T-cell (primary cell): ENCODE results near the gene PEAK3. TPM values are rescaled to one million over a fixed set of nuclear protein-coding genes. Genes with fewer than 3 reads are reported as not detected.
A peak's percentile ranks its signal among the peaks of the same experiment; 100 is the strongest.

Experiments
- ATAC-seq, 4 experiments: fragments of 200-7000 bp in 3 of 4; fragments of 150-1000 bp in 1 of 4; cut with Tn5 transposase; replicated peaks in 1 of 4; 1 replicate in 3 of 4; 2 replicates in 1 of 4; pipeline ENCODE4 v1.10.0; 2021; ENCODE audit warnings: moderate library complexity in 3 of 4, mild to moderate bottlenecking in 2 of 4, moderate number of reproducible peaks in 1 of 4
- CTCF ChIA-PET, 2 donors: fragments of 300-600 bp; sonication (Branson Sonifier 250); formaldehyde crosslinking; loops; one replicate each; lab custom pipeline; 2022; ENCODE audit warnings: antibody characterized with exemption in 2 of 2; lab: Charles Lee
- POLR2A ChIA-PET, 2 donors: fragments of 300-600 bp; sonication (Branson Sonifier 250); formaldehyde crosslinking; loops; one replicate each; lab custom pipeline; 2022; ENCODE audit warnings: antibody characterized with exemption in 2 of 2; lab: Charles Lee
- DNase-seq, 35 experiments: peaks; one replicate each; pipeline versions ENCODE4 v3.0.0 to v3.0.0-alpha.2; 2013 to 2023
- H3K27ac ChIP-seq: one replicate; pipeline ENCODE4 v1.5.1; 2013; ENCODE audit warnings: low read length
- H3K27me3 ChIP-seq, 2 experiments: replicated peaks in 1 of 2; 1 replicate in 1 of 2; 2 replicates in 1 of 2; pipeline versions ENCODE4 v1.6.1 to v1.7.0; 2013; ENCODE audit warnings: low read length in 1 of 2, mixed read lengths in 1 of 2; ENCODE audit not compliant: control insufficient read depth in 2 of 2, insufficient read depth in 2 of 2; ENCODE audit errors: extremely low read depth in 1 of 2
- H3K36me3 ChIP-seq, 2 donors: 1 replicate in 1 of 2; 2 replicates in 1 of 2; pipeline versions ENCODE4 v1.6.1 to v1.7.0; 2013; ENCODE audit warnings: low read length in 1 of 2; ENCODE audit not compliant: control insufficient read depth in 2 of 2, insufficient read depth in 1 of 2; ENCODE audit errors: extremely low read depth in 1 of 2
- H3K4me1 ChIP-seq, 2 experiments: 1 replicate in 1 of 2; 2 replicates in 1 of 2; pipeline versions ENCODE4 v1.6.1 to v1.7.0; 2013; ENCODE audit warnings: low read length in 2 of 2, mixed read lengths in 1 of 2; ENCODE audit not compliant: insufficient read depth in 2 of 2, control insufficient read depth in 1 of 2; ENCODE audit errors: extremely low read depth in 1 of 2
- H3K4me3 ChIP-seq, 2 donors: 1 replicate in 1 of 2; 2 replicates in 1 of 2; pipeline versions ENCODE4 v1.5.1 to v1.7.0; 2013; ENCODE audit warnings: mild to moderate bottlenecking in 2 of 2, low read length in 1 of 2, moderate library complexity in 1 of 2; ENCODE audit not compliant: control insufficient read depth in 1 of 2; ENCODE audit errors: extremely low read depth in 1 of 2
- H3K9me3 ChIP-seq: 2 replicates; pipeline ENCODE4 v1.7.0; 2013
- H3K27ac Mint-ChIP-seq, 2 donors: one replicate each; pipeline ENCODE4 v1.8.0; 2020 to 2021; ENCODE audit warnings: mild to moderate bottlenecking in 2 of 2, mixed read lengths in 2 of 2
- H3K27me3 Mint-ChIP-seq, 2 donors: one replicate each; pipeline ENCODE4 v1.8.0; 2021 to 2022; ENCODE audit warnings: mixed read lengths in 2 of 2
- H3K36me3 Mint-ChIP-seq: one replicate; pipeline ENCODE4 v1.8.0; 2021; ENCODE audit warnings: mixed read lengths
- H3K4me1 Mint-ChIP-seq, 3 donors: one replicate each; pipeline ENCODE4 v1.8.0; 2020 to 2022; ENCODE audit warnings: mixed read lengths in 3 of 3, mild to moderate bottlenecking in 1 of 3
- H3K4me3 Mint-ChIP-seq, 3 donors: one replicate each; pipeline ENCODE4 v1.8.0; 2020 to 2022; ENCODE audit warnings: mild to moderate bottlenecking in 3 of 3, mixed read lengths in 3 of 3, moderate library complexity in 3 of 3
- H3K9me3 Mint-ChIP-seq, 3 donors: one replicate each; pipeline ENCODE4 v1.8.0; 2020 to 2022; ENCODE audit warnings: mixed read lengths in 3 of 3
- WGBS: methylation state at CpG from one replicate; pipeline ENCODE4 v1.1.5; 2013; ENCODE audit warnings: missing lambda C conversion rate; ENCODE audit not compliant: insufficient coverage; 5-methylcytosine and 5-hydroxymethylcytosine counted together
- total RNA-seq, 35 experiments: library from RNA in 6 of 35; stranded (reverse) in 6 of 35; fragments of 120-200 nt in 1 of 35; gene quantifications; one replicate each; pipeline versions ENCODE4 v1.2.1 to v1.2.4 and lab custom pipeline; 2013 to 2026

PEAK3 gene
- total RNA-seq, 5 donors from 2014 or later (not counting 1 experiment from before 2014, with no cell fraction given): 0.22 to 0.49 (median 0.30) TPM; not detected in 2

DNA sequence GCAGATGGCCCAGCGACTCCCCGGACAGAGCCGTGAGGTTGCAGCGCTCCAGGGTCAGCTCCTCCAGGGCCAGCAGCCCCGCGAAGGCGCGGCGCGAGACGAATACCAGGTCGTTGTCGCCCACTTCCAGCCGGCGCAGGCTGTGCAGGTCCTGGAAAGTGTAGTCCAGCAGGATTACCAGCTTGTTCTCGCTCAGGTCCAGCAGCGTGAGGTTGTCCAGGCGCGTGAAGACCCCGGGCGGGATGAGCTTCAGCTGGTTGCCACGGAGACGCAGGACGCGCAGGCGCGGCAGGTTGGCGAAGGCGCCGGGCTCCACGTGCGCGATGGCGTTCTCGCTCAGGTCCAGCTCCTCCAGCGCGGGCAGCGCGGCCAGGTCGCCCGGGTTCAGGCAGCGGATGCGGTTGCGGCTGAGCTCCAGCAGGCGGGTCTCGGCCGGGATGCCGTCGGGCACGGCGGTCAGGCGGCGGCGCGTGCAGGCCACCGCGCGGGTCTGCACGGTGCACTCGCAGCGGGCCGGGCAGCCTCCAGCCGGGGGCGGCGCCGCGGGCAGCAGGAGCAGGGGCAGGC, 9.3 kb upstream of the PEAK3 start:
- Mint-ChIP-seq H3K27me3 (no peaks in the 10 kb centered on the region), H3K4me3 (peak overlapping the region; percentile 80 to 87 (median 85)), H3K4me1 (peaks cover 29 to 39% (median 30%) of the 10 kb centered on the region in 3 donors), H3K36me3 (peaks cover 8% of the 10 kb centered on the region), H3K9me3 (no peaks in the 10 kb centered on the region), H3K27ac (no peak overlapping the region)
- peak overlapping the region; percentile 71 to 77 for H3K4me3 ChIP-seq
- ChIA-PET CTCF (no interaction called here), POLR2A (no interaction called here)
- no peaks in the 10 kb centered on the region for H3K9me3 ChIP-seq
- WGBS: 69% methylated on average over 67 of the region's 67 CpGs
- no peak overlapping the region for H3K27ac ChIP-seq
- ATAC-seq (no peak), DNase-seq (no peak)
- peaks cover 0 to 6% of the 10 kb centered on the region in 2 experiments for H3K27me3 ChIP-seq
- H3K4me1 ChIP-seq: peaks cover 7 to 42% of the 10 kb centered on the region in 2 experiments
- no peaks in the 10 kb centered on the region for H3K36me3 ChIP-seq

DNA sequence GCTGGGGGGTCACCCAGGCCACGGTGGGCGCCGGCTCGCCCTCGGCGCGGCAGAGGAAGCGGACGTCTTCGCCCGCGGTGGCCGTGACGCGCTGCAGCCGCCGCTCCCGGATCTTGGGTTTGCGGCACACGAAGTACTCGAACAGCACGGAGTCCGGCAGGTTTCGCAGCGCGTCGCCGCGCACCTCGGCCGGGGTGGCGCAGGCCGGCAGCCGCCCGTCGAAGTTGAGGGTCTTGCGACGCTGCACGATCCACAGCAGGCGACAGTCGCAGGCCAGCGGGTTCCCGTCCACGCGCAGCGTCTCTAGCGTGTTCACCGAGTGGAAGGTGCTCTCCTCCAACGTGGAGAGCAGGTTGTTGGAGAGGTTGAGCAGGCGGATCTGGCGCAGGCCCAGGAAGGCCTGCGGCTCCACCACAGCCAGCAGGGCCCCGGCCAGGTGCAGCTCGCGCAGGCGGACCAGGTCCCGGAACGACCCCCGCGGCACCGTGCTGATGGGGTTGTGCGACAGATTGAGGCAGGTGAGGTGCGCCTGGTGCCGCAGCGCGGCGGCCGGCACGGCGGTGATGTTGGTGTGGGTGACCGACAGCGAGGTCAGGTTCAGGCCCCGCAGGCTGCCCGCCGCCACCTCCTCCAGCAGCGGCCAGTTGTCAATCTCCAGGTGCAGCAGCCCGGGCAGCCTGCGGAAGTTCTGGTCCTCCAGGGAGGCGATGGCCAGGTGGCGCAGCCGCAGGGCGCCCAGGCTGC, 8.6 kb upstream of the PEAK3 start:
- ChIA-PET POLR2A (no interaction called here), CTCF (no interaction called here)
- H3K27ac Mint-ChIP-seq: peak overlapping the region; percentile 55 to 81
- peak overlapping the region; percentile 80 to 87 (median 85) for H3K4me3 Mint-ChIP-seq
- H3K36me3 Mint-ChIP-seq: peaks cover 8% of the 10 kb centered on the region
- H3K9me3 Mint-ChIP-seq: no peaks in the 10 kb centered on the region
- no peaks in the 10 kb centered on the region for H3K27me3 Mint-ChIP-seq
- Histone ChIP-seq H3K27ac (no peak overlapping the region), H3K4me3 (peak overlapping the region; percentile 71 to 77), H3K36me3 (no peaks in the 10 kb centered on the region), H3K27me3 (peaks cover 0 to 6% of the 10 kb centered on the region in 2 experiments), H3K4me1 (peaks cover 7 to 42% of the 10 kb centered on the region in 2 experiments), H3K9me3 (no peaks in the 10 kb centered on the region)
- DNase-seq (peak in 6 of 35 experiments; percentile 22 to 51 (median 41)), ATAC-seq (peak; percentile 19 to 47 (median 33))
- peaks cover 29 to 39% (median 30%) of the 10 kb centered on the region in 3 donors for H3K4me1 Mint-ChIP-seq
- 5% methylated on average over 81 of the region's 82 CpGs for WGBS

DNA sequence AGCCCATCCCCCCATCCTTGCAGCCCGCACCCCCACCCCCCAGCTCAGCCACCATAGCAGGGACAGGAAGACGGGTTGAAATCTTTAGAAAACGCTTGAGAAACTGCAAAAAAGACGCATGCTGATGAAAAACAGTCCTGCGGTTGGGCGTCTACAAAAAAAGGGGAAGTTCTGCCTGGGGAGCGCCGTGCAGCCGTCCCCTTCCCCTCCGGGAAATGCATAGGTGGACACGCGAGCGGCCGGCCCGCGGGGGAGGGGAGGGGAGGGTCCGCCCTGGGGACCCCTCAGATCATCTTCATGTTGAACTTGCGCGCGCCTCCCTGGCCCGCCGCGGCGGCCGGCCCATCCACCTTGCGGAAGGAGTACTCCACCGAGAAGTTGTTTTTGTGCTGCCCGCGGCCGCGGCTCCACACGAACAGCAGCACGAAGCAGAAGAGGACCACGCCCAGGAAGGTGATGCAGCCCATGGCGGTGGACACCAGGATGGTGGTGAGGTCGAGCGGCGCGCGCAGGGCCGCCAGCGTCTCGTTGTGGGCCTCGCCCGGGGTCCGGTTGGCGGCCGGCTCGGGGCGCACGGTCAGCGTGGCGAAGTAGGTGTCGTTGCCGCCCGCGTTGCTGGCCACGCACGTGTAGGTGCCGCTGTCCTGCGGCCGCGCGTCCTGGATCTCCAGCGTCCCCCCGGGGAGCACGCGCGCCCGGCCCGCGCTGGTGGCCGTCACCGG, 7.9 kb upstream of the PEAK3 start:
- Histone ChIP-seq H3K9me3 (no peaks in the 10 kb centered on the region), H3K27me3 (peaks cover 0 to 6% of the 10 kb centered on the region in 2 experiments), H3K27ac (peak overlapping the region; percentile 45), H3K36me3 (no peaks in the 10 kb centered on the region), H3K4me3 (peak overlapping the region; percentile 71 to 77), H3K4me1 (peaks cover 7 to 42% of the 10 kb centered on the region in 2 experiments)
- H3K4me3 Mint-ChIP-seq: peak overlapping the region; percentile 87 to 93 (median 87)
- H3K27ac Mint-ChIP-seq: peak overlapping the region; percentile 91 to 95
- no peaks in the 10 kb centered on the region for H3K27me3 Mint-ChIP-seq
- no peaks in the 10 kb centered on the region for H3K9me3 Mint-ChIP-seq
- DNase-seq: peak; percentile 34 to 78 (median 58)
- ChIA-PET CTCF (no interaction called here), POLR2A (no interaction called here)
- peak; percentile 60 to 87 (median 84) for ATAC-seq
- under 1% methylated on average over 69 of the region's 74 CpGs for WGBS
- peaks cover 26 to 37% (median 30%) of the 10 kb centered on the region in 3 donors for H3K4me1 Mint-ChIP-seq
- peaks cover 8% of the 10 kb centered on the region for H3K36me3 Mint-ChIP-seq

DNA sequence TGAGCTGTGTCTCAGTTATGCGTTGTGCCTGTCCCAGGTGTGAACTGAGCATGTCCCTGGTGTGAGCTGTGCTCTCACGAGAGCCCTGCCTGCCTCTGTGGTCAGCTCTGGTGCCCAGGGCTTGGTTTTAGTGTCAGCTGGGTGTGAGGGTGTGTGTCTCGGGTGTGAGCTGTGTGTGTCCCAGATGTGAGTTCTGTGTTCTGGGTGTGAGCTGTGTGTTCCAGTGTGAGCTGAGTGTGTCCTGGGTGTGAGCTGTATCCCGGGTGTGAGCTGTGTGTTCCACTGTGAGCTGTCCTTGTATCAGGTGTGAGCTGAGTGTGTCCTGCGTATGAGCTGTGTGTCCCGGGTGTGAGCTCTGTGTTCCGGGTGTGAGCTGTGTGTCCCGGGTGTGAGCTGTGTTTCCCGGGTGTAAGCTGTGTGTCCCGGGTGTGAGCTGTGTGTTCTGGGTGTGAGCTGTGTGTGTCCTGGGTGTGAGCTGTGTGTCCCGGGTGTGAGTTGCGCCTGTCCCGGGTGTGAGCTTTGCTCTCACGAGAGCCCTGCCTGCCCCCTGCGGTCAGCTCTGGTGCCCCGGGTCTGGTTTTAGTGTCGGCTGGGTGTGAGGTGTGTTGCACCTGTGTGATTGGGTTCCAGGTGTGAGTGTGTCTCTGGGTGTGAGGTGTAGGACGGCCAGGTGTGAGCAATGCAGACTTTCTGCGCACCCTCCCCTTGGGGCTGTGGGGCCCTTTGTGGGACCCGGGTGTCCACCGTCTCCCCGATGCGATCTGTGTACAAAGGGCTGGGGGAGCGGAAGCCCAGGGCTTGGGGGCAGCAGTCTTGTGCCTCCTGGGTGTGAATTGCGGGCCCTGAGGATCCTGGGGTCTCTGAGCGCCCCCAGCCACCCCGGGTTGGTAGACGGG, 7.1 kb upstream of the PEAK3 start:
- POLR2A ChIA-PET: interaction anchor here in 1 of 2 donors (0.5 kb wide), 1 partner anchor 15 kb away, joined by 3 read pairs; no protein-coding TSS in a partner anchor
- CTCF ChIA-PET: interaction anchor here in 1 of 2 donors (0.6 to 1.2 kb wide), 2 partner anchors 15 to 434 kb away, joined by 4 read pairs; no protein-coding TSS in a partner anchor
- ATAC-seq (peak in 2 of 4 experiments; percentile 17 to 19), DNase-seq (no peak)
- H3K4me3 ChIP-seq: peak overlapping the region; percentile 5 to 71
- no peaks in the 10 kb centered on the region for H3K27me3 Mint-ChIP-seq
- peaks cover 24 to 36% (median 28%) of the 10 kb centered on the region in 3 donors for H3K4me1 Mint-ChIP-seq
- H3K36me3 ChIP-seq: no peaks in the 10 kb centered on the region
- peak overlapping the region; percentile 91 to 95 for H3K27ac Mint-ChIP-seq
- H3K9me3 ChIP-seq: no peaks in the 10 kb centered on the region
- peaks cover 0 to 6% of the 10 kb centered on the region in 2 experiments for H3K27me3 ChIP-seq
- 53% methylated on average over 22 of the region's 28 CpGs for WGBS
- H3K4me3 Mint-ChIP-seq: peak overlapping the region; percentile 87 to 93 (median 87)
- no peaks in the 10 kb centered on the region for H3K9me3 Mint-ChIP-seq
- H3K4me1 ChIP-seq: peaks cover 7 to 40% of the 10 kb centered on the region in 2 experiments
- H3K36me3 Mint-ChIP-seq: peaks cover 7% of the 10 kb centered on the region
- peak overlapping the region; percentile 47 for H3K27ac ChIP-seq

DNA sequence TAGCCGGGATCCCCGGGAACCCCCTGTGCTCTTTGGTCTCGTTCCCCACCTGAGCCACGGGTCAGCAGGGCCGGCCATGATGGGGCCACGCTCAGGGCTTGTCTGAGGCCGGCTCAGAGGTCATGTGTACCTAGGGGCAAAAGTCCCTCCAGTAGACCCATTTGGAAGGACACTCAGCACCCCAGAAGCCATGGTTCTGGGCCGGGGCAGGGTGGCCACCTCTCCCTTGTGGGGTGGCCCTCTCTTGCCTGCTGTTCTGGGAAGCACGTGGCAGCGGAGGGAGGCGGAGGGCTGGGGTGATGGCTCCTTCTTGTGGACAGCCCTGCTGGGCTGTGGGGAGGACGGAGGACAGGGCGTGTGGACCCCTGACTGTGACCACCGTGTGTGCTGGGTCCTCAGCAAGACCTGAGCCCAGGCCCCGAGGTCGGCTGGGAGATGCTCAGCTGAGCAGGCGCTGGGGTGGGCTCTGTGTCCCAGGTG, 6.4 kb upstream of the PEAK3 start:
- peaks cover 7 to 35% of the 10 kb centered on the region in 2 experiments for H3K4me1 ChIP-seq
- DNase-seq (no peak), ATAC-seq (no peak)
- H3K36me3 ChIP-seq: no peaks in the 10 kb centered on the region
- H3K4me3 ChIP-seq: no peak overlapping the region
- ChIA-PET POLR2A (interaction anchor here in 1 of 2 donors (0.5 to 0.6 kb wide), 2 partner anchors 14 to 29 kb away, joined by 3 read pairs; no protein-coding TSS in a partner anchor), CTCF (interaction anchor here in 1 of 2 donors (0.6 to 1.2 kb wide), 2 partner anchors 15 to 433 kb away, joined by 4 read pairs; no protein-coding TSS in a partner anchor)
- H3K9me3 Mint-ChIP-seq: no peaks in the 10 kb centered on the region
- peak overlapping the region; percentile 87 to 93 (median 87) for H3K4me3 Mint-ChIP-seq
- H3K27me3 Mint-ChIP-seq: no peaks in the 10 kb centered on the region
- peaks cover 4% of the 10 kb centered on the region for H3K36me3 Mint-ChIP-seq
- no peaks in the 10 kb centered on the region for H3K9me3 ChIP-seq
- WGBS: 97% methylated on average over 15 of the region's 17 CpGs
- no peak overlapping the region for H3K27ac ChIP-seq
- peaks cover 0 to 6% of the 10 kb centered on the region in 2 experiments for H3K27me3 ChIP-seq
- H3K4me1 Mint-ChIP-seq: peaks cover 21 to 32% (median 24%) of the 10 kb centered on the region in 3 donors
- peak overlapping the region; percentile 91 to 95 for H3K27ac Mint-ChIP-seq
